ENCODE results near the gene TMEM185B.
"Not testable (repeated sequence)": the region's sequence is repeated elsewhere in the genome, so short reads cannot be mapped to it uniquely, and the experiment has no call there.

Gene TMEM185B

DNA sequence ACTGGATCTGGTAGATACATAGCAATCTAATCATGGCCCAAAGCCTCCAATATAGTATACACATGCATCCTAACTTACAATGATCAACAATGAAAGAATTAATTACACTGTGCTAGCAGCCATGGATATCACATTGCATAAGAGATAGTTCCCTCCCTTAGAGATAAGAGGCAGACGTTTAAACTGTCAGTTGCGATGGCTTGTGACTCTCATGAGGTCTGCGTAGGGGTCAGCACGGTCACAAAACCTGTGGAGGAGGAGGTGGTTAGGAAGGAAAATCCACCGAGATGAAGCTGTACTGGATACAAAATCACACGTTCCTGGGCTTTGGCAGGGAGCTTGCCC, 28.7 kb upstream of the TMEM185B start:
- no peak for DNase-seq (ENCODE audit: low read depth, low spot score)

- no peak for DNase-seq (ENCODE audit: low read depth, low spot score)
Measured at GRCh38 chr2:120251078-120251477, 27.9 kb upstream of the TMEM185B start.

GRCh38 chr2:120250640-120251039, 27.4 kb upstream of the TMEM185B start:
- no peak for DNase-seq (ENCODE audit: low read depth, low spot score)

DNA sequence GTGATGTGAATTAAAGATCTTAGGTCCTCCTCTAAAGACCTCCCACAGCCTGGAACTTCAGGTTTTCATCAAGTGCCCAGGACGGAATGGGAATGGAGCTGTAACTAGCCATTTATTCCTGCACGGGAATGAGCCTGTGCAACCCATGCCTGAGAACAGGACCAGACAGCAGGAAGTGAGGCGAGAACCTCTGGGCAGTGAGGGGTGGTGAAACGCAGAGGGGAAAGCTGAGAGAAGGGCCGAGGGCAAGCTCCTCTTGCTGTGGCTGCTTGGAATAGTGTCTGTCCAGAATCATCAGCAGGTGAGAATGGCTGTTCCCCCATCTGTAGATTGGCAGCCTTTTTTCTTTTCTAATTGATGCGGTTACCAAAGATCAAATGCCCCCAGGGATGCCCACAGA, 24.7 kb upstream of the TMEM185B start:
- no peak for DNase-seq (ENCODE audit: low read depth, low spot score)

- no peak for DNase-seq (ENCODE audit: low read depth, low spot score)
Measured at GRCh38 chr2:120246546-120247300, 23.5 kb upstream of the TMEM185B start.

DNA sequence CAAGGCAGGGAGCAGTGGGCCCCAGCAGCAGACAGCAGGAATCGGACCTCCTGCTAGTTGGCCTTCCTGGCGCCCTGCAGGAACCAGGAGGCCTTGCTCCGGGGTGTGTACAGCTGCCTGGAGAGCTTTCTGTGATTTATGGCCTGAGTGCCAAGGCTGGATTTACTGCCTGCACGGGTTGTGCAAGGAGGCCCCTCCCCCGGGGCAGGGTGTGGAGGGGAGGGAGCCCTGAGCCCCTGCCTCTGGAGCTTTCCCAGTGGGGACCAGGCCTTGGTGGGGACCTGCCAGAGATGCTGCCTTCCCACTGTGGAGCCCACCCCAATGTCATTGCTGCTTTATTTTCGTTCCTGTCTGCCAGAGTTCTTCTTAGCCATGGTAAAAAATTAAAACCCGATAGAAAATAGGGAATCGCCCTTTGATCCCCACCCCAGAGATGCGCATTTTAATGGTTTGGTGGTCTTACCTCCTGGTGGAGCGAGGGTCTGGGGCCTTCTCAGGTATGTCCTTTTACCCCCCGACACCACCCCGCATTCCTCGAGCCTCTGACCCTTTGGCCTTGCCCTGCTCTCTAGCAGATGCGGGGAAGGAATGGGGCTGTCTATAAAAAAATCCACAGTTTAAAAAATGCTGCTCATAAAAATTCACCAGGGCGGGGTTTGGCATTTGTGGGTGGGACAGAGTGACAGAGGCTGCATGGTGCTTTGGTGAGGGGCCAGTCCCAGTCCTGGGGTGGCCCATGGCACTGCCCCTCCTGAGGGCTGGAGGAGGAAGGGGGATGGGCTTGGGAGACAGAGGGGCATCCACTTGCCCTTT, 22.5 kb upstream of the TMEM185B start:
- DNase-seq (ENCODE audit: low read depth, low spot score), result no peak

DNA sequence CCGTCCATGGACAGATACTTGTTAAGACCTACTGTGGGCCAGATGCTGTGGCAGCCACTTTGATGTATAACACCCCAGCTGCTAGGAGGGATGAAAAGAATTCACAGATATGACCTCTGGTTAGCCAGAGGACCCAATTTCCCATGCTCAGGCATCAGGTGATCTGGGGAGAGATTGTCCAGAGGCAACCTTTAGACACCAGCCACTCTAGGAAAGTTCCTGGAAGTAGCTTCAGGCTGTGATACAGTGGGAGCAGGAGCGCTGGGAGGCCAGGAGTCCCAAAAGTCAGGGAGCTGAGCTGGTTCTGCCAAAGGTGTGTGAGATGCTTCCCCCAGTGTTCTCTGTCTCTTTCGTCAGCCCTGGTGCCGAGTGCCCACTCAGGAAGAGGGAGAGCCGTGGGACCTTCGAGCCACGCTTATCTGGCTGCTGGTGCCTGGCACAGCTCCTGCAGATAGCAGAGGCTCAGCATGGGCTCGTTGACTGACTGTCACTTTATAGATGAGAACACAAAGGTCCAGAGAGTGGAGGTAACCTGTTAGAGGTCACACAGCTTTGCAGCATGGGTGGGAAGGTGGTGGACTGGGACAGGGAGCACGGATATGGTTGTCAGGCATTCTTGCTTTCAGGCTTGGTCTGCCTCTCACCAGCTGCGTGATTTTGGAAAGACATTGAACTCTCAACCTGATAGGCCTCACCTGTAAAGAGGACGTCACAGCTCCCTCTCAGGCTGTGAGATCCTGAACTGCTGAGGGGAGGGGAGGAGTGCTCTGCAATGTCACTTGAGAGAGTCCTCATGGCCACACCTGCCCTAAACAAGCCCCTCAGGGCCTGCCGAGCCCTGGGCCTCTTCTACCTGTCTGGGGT, 21.7 kb upstream of the TMEM185B start:
- DNase-seq (ENCODE audit: low read depth, low spot score), result no peak

- DNase-seq (ENCODE audit: low read depth, low spot score), result no peak
Measured at GRCh38 chr2:120243875-120244553, 20.8 kb upstream of the TMEM185B start.

GRCh38 chr2:120243211-120243610, 20.0 kb upstream of the TMEM185B start:
- DNase-seq (ENCODE audit: low read depth, low spot score), result no peak

DNA sequence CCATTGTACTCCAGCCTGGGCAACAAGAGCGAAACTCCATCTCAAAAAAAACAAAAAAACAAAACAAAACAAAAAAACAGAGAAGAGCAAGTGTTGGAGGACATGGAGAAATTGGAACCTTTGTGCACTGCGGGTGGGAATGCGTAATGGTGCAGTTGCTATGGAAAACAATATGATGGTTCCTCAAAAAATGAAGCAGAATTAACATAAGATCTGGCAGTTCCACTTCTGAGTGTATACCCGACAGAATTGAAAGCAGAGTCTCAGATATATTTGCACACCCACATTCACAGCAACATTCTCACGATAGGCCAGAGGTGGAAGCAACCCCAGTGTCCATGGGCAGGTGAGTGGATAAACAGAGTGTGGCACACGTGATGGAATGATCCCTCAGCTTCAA, 18.5 kb upstream of the TMEM185B start:
- DNase-seq (ENCODE audit: low read depth, low spot score), result no peak

DNA sequence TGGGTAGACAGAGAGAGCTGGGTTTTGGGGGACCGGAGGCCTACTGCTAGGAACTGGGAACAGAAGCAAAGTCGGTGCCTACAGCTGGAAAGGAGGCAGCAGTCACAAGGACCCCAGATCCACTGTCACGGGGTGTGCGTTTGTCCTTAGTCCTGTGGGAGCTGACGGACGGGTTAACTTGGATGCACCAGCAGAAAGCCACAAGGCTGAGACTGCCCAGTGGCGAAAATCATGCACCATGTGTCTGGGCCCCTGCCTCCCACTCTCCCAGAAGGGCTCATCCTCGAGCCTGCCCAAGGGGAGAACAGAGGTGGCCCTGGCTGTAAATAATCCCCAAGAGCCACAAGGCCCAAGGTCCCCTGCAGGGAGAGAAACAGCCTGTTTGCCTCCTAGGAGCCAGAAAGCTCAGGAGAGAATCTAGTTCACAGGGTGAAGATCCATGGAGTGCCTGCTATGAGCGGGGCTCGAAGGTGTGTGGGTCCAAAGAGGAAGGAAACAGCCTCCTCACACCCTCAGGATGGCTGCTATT, 17.8 kb upstream of the TMEM185B start:
- DNase-seq (ENCODE audit: low read depth, low spot score), result no peak

- no peak for DNase-seq (ENCODE audit: low read depth, low spot score)
Measured at GRCh38 chr2:120239488-120240287, 16.5 kb upstream of the TMEM185B start.

GRCh38 chr2:120238728-120239487, 15.7 kb upstream of the TMEM185B start:
- no peak for DNase-seq (ENCODE audit: low read depth, low spot score)

DNA sequence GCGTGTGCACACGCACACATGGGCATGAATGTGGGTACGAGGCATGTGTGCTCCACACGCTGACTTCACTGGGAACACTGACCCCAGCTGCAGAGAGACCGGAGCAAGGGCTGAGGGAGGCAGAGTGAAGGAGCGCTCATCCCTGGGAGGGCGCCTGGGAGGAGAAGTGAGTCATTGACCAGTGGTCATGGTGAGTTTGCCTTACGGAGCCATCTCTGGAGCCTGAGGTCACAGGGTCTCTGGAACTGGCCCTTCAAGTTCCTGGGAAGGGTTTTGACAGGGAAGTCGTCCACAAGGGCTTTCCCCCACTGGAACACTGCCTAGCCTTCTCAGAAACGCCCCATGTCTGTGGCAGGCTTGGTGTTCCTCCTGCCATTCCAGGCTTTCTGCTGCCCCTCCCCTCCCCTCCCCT, 14.3 kb upstream of the TMEM185B start:
- no peak for DNase-seq (ENCODE audit: low read depth, low spot score)

DNA sequence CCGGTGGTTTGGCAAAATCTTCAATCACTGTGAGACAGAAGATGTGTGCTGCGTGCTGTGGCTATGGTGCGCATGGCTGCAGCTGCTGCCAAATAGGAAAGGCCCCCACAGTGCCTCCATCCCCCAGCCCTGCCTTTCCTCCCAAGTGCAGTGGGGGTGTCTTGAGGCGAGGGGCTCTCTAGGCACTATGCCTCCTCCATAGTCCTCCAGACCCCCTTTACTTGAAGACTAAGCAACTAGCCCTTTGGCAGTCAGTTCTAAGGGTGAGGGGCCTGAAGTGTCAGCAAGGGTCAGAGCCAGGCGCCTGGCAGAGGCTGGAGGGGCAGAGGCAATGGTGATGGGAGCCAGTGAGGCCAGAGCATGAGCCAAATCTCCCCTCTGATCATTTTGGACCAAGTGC, 13.6 kb upstream of the TMEM185B start:
- DNase-seq (ENCODE audit: low read depth, low spot score), result no peak

DNA sequence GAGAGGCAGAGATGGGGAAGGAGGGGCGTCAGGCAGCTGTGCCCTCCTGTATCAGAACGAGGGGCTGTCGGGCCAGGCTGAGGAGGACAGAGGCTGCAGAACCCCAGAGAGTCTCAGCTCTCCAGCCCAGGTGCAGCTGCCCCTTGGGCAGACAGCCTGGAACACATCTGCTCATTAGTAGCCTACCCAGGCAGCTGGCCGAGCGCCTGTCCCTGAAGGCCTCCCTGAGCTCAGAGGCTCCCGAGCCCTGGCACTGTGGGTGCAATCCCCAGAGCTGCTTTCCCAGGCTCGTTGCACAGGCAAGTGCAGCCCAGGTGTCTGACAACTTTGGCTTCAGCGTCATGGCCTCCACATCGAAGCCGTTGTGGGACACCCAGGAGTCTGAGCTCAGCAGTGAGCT, 13.1 kb upstream of the TMEM185B start:
- no peak for DNase-seq (ENCODE audit: low read depth, low spot score)

- no peak for DNase-seq (ENCODE audit: low read depth, low spot score)
Measured at GRCh38 chr2:120235681-120236080, 12.5 kb upstream of the TMEM185B start.

DNA sequence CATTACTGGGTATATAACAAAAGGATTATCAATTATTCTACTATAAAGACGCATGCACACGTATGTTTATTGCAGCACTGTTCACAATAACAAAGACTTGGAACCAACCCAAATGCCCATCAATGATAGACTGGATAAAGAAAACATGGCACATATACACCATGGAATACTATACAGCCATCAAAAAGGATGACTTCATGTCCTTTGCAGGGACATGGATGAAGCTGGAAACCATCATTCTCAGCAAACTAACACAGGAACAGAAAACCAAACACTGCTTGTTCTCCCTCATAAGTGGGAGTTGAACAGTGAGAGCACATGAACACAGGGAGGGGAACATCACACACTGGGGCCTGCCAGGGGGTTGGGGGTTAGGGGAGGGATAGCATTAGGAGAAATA, 12.0 kb upstream of the TMEM185B start:
- not testable (repeated sequence) for DNase-seq (ENCODE audit: low read depth, low spot score)

GRCh38 chr2:120233292-120233691, 10.1 kb upstream of the TMEM185B start:
- DNase-seq (ENCODE audit: low read depth, low spot score), result no peak

Data from activated CD4-positive, CD25-positive, alpha-beta regulatory T cell treated with anti-CD3 and anti-CD28 coated beads, Interleukin-2, amount 50 U/mL, for 16 hours (primary cell).